Measurements from ENCODE around the gene PGF.

Gene PGF

DNA sequence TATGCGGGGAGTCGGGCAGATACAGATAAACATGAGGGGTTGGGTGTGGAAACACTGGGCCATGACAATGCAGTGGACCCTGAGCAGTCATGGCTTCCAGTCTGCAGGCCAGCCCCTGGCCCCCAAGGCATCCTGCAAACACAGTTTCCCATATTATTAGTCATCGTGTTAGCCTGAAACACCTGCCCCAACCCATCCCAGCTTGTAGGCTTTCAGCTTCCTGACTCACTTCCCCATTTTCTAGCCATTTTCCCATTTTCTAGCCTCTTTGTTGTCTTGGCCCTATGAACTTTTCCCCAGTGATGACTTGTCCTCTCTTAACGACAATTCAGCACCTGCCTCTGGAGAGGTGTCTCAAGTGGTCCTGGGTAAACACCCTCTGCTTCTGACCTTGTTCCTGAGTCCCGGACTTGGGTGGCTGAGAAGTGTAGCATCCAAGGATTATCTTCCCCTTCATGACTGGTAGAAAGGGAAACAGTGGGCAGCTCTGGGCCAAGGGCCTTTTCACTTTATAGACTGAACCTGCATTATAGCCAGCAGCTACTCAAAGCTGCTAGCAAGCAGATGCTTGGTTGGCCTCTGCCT is 4.3 kb upstream of the PGF start:
- DNase-seq, result no peak

DNA sequence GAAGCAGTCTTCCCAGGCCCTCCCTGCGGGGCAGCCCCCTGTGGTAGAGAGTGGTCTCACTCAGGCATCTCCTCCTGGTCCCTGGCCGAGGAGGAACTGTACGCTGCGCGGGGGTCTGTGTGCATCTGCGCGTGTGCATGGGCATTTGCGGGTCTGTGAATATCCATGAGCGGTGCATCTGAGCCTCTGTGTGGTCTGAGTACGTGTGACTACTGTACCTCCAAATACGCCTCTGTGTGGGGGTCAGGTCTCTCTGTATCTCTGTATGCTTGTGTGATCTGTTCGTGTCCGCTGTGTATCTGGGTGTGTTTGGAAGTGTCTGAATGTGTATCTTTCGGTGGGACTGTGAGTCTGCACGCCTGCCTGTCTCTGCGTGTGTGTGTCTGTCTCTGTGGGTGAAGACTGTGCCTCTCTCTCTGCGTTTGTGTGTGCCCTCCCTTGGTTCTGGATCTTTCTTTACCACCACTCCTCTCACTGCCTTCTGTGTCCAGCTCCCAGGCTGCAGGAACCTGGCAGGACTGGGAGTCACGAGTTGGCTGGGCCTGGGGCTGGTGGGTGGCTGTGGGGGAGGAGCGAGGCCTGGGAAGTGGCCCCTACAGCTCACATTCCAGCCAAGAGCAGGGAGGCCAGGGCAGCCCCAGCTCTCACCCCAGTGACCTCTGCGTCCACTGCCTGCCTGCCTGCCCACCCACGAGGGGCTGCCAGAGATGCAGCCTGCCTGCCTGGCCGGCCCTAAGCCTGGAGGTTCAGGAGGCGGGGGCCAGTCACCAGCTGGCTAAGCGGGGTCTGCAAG is 1.1 kb upstream of the PGF start:
- DNase-seq, result peak in 4 of 58 donors; percentile 8 to 11 (median 10)

DNA sequence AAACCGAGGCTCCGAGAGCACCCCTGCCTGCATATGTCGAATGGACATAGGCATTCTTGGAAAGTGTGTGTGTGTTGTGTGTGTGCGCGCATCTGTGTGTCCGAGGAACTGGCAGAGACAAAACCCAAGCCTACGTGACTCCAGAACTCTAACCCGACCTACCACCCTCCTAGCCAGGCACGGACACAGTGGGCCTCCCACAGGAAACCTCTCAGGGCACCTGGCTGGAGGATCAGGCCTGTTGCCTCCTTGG is 556 bp upstream of the PGF start:
- DNase-seq, result no peak

DNA sequence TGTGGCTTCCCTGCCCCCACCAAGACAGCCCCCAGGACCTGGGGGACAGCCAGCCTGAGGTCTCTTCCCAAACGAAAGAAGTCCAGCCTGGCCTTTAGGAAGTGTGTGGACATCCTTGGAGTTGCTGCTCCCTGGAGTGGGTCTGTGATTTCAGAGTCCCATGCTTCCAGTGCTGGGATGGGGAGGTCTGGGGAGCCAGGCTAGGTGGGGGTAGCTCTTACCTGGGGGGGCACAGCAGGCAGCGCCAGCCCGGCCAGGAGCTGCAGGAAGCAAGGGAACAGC is 509 bp downstream of the PGF start:
- no peak for DNase-seq

DNA sequence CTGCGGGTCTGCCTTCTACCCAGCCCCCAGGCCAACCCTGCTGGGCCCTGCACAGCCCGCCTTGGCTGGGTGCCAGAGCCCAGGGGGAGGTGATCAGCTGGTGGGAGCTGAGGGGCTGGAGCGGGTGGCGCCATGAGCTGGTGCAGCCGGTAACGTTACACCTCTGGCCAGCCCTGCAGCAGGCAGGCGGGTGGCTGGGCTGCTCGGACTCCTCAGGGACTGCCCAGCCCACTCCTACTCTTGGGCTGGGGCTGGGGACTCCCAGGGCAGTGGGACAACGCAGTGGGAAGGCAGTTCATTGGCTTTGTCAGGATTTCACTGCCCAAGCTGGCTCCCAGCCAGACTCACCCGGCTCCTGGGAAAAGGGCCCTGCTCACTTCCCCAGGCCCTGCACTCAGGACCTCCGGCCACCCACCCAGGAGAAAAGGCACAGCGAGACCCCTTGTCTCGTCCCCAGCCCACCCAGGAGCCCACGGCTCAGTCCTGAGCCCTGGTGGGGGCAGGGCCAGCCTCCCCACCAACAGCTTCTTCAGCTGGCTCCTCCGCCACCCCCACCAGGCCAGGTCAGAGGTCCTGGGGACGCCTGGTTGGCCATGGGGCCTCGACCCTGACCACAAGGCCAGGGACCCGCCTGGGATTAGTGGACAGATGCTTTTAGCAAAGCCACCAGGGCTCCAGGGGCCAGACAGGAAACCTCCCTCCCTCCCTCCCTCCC is 1.0 kb downstream of the PGF start:
- DNase-seq, result peak in 1 of 58 donors; percentile 10

DNA sequence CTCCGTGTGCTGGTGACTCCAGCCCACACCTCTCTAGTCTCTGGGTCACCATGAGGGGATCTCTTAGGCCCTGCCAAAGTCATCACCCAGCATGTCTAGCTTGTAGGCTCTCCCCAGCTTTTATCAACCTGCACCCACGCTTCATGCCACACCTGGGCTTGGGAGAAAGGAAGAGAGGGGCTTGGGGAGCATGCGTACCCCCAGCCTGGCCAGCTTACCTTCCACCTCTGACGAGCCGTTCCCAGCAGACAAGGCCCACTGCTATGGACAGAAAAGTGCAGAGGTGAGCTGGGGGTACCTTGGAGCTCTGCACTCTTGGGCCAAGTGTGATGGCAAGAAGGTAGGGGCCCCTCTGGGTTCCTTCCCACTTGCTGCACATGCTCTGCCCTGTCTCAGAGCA is 1.7 kb downstream of the PGF start:
- no peak for DNase-seq

DNA sequence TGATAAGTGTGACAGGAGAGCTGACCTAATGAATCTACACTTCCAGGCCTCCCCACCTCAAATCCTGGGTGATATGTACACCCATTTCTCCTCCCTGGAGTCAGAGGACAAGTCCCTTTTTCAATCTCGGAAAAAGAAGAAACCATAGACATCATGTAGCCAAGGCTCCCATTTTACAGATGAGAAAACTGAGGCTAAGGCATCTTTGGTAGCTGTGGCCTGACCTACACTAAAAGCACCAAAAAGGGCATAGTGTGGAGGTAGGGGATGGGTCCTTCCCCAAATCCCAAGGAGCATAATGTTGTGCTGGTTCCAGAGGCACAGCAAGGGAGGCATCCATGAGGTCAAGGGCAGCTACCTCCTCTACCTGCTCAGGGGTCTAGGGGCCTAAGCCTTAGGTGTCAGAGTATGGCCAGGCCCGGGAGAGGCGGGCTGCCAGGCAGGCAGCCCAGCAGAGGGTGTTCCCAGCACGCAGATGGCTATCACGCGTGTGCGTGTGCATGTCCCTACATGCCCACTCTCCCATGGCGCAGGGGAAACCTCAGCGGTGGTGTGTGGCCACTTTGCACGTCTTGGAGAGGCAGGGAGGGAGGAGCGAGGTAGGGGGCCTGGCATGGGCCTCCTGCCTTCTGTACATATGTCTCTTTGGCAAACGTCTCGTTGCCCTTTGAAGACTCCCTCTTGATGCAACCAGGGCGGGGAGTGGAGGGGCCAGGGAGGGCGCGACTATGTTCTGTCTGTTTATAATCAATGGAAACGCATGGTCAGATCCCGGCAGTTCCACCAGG is 2.5 kb downstream of the PGF start:
- no peak for DNase-seq

DNA sequence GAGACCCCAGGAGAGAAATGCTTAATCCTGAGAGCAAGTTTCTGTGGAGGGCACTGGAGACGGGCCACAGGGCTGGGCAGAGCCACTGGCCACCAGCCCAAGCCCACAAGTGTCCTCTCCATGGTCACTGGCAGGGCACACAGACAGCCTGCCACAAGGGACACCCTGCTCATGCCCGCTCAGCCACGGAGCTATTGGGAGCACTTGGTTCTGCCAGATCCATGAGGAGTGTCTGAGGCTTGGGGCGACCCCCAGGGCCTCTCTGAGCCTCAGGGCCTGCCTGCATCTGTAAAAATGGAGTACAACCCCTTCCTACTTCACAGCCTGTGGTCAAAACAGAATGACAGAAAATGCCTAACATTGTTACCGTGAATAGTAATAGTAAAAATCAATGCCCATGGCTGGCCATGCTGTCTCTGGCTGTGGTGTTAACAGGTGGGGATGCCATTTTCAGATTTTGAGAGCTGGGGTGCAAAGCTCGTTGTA is 3.2 kb downstream of the PGF start:
- DNase-seq, result no peak

DNA sequence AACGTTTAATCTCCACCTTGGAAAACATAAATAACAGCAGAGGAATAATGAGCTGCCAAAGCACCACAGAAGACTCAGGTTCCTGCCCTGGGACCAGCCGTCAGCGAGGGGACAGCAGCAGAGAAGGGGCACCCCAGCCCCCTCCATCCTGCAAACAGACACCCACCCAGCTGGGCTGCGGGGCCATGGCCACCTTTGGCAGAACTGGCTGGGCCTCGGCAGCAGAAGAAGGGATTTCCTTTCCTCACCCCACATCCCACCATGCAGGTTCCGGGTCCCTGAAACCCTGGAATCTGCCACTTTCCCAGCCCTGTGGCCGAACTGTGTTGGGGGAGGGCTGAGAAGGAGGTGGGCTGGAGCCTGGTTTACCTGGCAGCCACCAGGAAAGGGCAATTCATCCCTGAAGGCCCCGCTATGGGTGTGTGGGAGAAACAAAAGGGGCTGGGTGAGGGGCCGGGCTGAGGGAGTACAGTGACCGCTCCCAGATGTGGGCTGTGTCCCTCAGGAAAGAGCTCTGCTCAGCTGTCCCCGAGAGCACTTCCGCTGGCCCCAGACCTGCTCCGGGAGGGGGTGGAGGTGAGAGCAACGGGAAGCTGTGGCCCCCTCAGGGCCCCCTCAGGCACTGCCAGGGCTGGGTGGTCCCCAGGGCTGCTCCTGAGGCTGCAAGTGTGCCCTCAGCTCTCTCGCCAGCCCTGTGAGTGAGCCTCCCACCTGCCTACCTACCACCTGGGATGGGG is 3.8 kb downstream of the PGF start:
- DNase-seq, result no peak

DNA sequence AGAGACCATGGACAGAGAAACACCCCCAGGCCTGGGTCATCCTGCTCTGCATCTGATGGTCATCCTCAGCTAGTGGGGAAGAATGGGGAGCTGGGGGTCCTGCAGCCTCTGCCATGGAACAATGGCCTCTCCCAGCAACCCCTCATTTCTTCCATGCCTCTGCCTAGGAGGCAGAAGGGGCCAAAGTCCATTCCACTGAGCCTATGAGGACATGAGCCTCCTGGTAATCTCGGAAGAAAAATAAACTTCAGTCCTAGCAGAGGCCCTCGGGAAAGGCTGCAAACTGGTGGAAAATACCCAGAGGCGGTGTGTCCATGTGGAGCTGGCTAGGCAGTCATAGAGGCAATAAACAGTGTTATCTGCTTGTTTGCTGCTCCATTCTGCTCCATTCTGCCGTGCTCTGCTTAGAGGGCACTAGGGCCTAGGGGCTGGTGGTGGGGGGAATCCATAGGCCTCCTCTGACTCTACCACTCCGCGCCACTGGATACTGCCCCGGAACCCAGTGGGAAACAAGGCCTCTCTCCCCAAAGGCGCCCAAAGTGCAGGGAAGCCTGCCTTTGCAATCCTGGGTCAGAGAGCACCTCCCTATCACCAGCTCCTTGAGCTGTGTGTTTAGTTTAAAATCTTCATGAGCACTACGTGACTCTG is 4.5 kb downstream of the PGF start:
- DNase-seq, result no peak

DNA sequence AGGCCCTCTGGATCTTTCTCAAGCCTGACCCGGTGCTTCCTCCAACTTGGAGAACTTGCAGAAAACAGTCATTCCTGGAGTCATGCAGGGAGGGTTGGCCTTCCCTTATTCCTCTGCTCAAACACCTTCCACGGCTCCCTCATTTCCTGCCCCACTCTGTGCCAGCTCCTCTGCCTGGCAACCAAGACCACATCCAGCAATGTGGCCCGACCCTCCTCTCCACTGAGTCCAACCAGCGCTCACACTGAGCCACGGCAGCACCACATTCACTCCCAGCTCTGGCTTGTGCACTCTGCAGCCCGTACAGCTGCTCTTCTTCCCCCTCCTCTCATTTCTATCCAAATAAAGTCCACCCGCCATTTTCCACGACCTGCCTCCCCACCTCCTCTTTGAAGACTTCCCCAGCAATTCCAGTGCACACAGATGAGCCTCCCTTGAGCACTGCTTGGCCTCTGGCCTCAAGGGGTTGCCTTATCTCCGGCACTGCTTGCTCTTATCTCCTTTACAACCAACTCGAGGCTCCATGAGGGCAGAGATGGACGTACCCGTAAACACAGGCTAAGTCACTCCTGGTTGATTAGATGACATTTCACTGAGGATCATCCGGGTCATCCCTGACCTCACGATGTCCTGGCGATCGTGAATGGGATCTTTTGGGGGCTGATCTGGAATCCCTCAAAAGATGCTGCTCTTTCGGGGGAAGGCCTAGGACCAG is 5.4 kb downstream of the PGF start:
- DNase-seq, result no peak

DNA sequence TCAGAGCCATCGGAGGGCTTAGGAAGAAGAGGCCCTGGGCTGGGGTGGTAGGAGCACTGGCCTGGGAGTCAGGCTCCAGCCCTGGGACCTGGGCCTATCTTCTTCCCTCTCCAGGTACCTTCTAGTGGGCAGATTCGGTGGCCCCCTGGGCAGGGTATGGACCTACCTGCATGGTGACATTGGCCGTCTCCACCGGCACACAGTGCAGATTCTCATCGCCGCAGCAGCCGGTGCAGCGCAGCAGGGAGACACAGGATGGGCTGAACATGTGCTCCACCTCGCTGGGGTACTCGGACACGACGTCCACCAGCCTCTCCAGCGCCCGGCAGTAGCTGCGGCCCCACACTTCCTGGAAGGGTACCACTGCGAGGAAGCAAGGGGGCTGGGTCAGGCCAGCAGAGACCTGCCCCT is 6.2 kb downstream of the PGF start:
- no peak for DNase-seq

DNA sequence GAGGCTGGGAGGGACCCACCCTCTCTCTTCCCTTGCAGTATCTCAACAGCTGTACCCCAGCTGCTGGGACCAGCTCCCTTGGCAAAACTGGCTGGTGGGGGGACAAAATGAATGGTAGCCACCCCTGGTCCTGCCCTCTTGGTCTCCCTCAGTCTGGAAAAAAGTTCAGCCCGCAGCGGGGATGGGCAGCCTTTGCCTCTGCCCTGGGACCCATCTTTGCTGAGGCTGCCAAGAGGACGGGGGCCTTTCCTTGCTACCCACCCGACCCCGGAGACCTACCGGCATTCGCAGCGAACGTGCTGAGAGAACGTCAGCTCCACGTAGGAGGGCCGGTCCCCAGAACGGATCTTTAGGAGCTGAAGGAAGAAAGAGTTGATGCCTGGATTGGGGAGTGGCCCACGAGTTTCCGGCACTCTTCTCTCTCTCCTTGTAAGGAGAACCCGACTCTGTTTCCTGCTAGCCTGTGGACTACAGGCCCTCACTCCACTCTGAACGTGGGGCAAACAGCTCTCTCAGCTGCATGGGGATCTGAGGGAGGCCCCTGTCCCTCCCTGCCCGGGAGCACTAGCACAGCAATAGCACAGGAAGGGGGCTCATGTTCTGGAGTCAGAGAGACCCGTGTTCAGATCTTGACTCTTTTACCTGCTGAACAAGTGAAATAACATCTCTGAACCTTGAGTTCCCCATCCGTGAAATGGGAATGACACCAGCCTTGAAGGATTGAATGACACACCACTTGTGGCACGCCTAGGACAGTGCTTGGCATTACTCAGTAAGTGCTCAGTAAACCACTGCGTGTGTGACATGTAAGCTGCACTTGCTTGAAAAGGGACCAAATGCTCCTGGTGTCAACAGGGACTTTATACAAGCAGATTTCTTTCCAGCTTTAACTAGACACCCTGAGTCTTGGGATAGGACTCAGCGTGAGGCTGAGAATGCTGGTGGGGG is 6.9 kb downstream of the PGF start:
- DNase-seq, result no peak

DNA sequence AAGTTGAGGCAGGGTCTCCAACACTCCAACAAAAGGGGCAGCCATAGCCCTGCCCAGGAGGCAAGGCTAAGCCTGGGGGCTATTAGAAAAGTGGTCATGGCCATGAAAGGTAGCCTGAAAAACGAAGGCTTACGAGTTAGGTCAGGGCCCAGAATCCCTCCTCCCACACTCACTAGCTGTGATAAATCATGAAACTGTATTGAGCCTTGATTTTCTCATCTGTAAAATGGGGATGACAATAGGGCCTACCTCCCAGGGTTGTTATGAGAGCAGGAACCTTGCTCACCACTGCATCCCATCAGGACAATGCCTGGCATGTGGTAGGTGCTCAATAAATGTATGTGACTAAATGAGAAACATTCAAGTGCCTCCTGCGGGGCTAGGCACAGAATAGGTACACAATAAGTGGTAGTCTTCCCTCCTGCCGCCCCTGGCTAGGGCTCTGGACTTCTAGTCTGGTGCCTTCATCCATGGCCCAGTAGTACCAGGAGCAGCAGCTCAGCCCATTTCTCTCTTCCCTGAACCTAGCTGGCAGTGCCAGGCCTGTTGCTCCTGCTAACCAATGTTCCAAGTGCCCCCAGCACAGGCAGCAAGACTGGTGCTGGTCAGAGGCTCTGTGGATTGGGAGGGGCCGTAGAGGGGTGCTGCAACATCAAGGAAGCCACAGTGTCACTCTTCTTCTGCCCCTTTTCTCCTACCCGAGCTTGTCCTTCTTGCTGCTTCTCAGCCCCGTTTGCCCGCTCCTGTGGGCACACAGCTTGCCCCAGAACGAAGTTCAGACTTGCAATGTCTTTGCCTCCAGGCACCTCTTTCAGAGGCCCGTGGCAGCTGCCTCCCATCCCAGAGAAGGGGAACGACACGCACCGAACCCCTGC is 7.8 kb downstream of the PGF start:
- DNase-seq, result no peak

DNA sequence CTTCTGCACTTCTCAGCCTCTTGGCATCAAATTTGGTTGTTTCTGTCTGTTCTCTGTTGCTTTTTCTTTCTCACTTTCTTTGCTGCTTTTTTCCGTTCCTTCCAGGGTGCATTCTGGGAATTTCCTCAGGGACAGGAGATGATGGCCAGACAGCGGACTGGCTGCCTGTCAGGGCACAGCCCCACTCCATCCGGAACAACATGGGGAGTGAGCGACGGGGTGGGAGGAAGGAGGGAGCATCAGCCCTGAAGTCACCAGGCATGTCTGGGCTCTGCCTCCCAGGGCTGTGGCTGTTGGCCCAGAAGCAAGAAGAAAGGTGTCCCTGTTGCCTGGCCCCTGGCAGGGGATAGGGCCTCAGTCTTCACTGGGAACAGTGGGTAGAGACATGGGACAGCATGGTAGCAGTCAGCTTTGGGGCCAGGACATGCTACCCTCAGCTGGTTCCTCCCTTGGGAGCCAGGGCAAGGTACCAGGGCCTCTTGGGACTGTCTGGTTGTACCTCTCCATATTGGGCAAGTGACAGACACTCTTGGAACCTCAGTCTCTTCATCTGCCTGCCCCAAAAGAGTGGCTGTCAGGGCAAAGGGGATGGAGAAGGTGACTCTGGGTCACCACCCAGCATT is 8.6 kb downstream of the PGF start:
- DNase-seq, result peak in 4 of 58 donors; percentile 19 to 58 (median 39)

DNA sequence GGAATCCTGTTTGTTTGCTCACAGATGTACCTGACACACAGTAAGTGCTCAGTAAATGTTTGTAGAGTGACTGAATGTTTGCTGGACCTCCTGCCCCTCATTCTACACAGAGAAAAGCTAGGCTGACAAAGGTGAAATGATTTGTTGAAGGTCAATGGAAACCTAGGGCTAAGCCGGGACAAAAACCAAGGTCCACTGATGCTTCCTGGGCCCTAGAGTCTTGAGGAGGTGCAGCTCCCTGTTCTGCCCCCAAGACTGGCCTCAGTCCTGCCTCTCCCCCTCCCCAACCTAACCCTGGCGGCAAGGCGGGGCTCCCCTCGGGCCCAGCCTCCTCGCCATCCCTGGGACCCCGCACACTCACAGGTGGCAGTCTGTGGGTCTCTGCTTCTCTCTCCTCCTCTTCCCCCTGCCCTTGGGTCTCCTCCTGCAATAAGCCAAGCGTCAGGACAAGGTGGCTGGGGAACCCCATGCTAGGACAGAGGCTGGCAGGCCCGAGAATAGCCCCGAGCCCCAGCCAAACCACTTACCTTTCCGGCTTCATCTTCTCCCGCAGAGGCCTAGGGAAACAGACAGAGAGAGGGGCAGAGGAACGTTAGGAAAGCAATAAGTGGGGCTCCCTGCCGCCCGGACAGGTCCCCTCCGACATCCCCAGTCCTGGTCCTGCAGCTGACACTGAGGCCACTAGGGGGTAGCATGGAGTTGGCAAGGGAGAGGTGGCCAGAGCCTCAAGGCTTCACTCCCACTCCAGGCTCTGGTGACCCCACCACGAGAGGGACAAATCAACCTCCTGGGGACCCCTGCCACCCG is 9.3 kb downstream of the PGF start:
- DNase-seq, result peak in 55 of 58 donors; percentile 9 to 77 (median 48)
